Stomach smooth muscle (tissue), 2 donors: ENCODE data around the gene ABCA2.
"Not testable (repeated sequence)": the region's sequence is repeated elsewhere in the genome, so short reads cannot be mapped to it uniquely, and the experiment has no call there.

Source experiments
- H3K27ac ChIP-seq: one replicate; pipeline ENCODE4 v1.7.0; 2013; ENCODE audit warnings: mild to moderate bottlenecking, low read length, inconsistent platforms
- H3K27me3 ChIP-seq, 2 donors: one replicate each; pipeline ENCODE4 v1.7.0; 2013; ENCODE audit warnings: low read length in 2 of 2; ENCODE audit not compliant: insufficient read depth in 2 of 2, control insufficient read depth in 1 of 2
- H3K36me3 ChIP-seq, 2 donors: one replicate each; pipeline ENCODE4 v1.7.0; 2013; ENCODE audit warnings: low read length in 2 of 2; ENCODE audit not compliant: control insufficient read depth in 2 of 2, insufficient read depth in 2 of 2
- H3K4me1 ChIP-seq: one replicate; pipeline ENCODE4 v1.7.0; 2013; ENCODE audit warnings: low read length; ENCODE audit not compliant: control insufficient read depth, insufficient read depth
- H3K4me3 ChIP-seq, 2 donors: one replicate each; pipeline ENCODE4 v1.7.0; 2013; ENCODE audit warnings: low read length in 2 of 2
- H3K9ac ChIP-seq, 2 donors: one replicate each; pipeline ENCODE4 v1.7.0; 2013; ENCODE audit warnings: low read length in 2 of 2, mild to moderate bottlenecking in 1 of 2
- H3K9me3 ChIP-seq, 2 donors: one replicate each; pipeline ENCODE4 v1.7.0; 2013; ENCODE audit warnings: low read length in 2 of 2; ENCODE audit not compliant: control insufficient read depth in 2 of 2
- donor health status: healthy.
- donor health status: Pancreatic carcinoma.

Gene ABCA2

DNA sequence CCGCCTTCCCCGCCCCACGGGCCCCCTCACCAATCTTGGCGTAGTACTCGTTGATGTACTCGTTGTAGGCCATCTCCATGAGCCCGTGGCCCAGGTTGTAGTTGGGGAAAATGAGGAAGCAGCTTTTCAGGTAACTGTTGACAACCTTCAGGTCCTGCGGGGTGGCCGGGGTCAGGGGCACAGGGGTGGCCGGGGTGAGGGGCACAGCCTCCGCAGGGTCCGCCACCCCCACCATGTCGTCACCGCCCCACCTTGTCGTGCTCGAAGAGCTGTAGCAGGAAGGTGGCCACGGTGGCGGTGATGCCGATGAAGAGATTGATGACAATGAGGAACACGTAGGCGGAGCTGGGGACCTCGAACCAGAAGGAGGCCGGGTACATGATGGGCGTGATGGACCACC lies 16.9 kb downstream of the ABCA2 start:
- H3K36me3 ChIP-seq: peaks cover 3 to 5% of the 10 kb centered on the region in 2 donors
- H3K9ac ChIP-seq: no peak overlapping the region
- no peaks in the 10 kb centered on the region for H3K27me3 ChIP-seq
- H3K27ac ChIP-seq: no peak overlapping the region
- no peaks in the 10 kb centered on the region for H3K9me3 ChIP-seq
- H3K4me3 ChIP-seq: no peak overlapping the region
- H3K4me1 ChIP-seq: peaks cover 2% of the 10 kb centered on the region

DNA sequence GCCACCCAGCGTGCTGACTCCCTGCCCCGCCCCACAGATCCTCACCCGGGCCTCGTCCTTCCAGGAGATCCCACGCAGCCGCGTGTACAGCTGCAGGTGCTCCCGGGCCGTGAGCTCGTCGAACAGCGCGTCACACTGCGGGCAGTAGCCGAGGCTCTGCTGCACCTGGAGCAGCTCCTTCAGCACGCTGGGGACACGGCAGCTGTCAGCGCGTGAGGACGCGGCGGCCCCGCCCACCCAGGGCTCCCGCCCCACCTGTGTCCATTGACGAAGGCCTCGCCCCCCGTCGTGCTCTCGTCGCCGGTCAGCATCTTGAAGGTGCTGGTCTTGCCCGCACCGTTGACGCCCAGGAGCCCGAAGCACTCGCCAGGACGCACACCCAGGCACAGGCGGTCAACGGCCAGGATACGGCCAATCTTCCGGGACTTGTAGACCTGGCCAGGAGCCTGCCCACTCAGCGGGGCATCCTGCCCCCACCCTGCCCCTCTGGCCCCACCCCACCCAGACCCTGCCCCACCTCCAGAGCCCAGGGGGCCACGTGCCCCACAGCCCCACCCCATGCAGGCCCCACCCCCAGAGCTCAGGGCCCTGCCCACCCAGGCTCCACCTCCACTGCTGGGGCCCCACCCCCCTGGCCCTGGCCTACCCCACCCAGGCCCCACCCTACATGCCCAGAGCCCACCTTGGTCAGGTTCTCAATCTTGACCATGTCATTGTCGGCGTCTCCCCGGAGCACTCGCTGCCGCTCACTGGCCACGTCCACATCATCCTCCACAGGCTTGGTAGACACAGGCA lies 17.9 kb downstream of the ABCA2 start:
- peaks cover 0 to 2% of the 10 kb centered on the region in 2 donors for H3K36me3 ChIP-seq
- H3K4me1 ChIP-seq: peaks cover 2% of the 10 kb centered on the region
- H3K4me3 ChIP-seq: no peak overlapping the region
- no peaks in the 10 kb centered on the region for H3K27me3 ChIP-seq
- H3K9me3 ChIP-seq: no peaks in the 10 kb centered on the region
- H3K27ac ChIP-seq: no peak overlapping the region
- H3K9ac ChIP-seq: no peak overlapping the region

DNA sequence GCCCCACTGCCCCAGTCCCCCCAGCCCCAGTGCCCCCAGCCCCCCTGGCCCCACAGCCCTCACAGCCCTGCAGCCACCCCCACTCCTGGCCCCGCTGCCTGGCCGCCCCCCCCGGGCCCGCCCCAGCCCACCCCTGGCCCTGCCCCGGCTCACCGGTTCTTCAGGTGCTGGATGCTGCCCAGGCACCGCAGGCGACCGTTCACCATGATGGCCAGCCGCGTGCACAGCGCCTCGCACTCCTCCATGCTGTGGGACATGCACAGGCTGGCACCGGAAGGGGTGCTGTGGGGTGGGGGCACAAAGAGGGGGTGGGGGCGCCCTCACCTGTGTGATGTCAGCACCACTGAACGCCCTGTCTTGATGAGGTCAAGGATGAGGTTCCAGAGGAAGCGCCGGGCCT lies 18.8 kb downstream of the ABCA2 start:
- no peaks in the 10 kb centered on the region for H3K36me3 ChIP-seq
- peaks cover 2% of the 10 kb centered on the region for H3K4me1 ChIP-seq
- no peak overlapping the region for H3K9ac ChIP-seq
- H3K4me3 ChIP-seq: no peak overlapping the region
- no peaks in the 10 kb centered on the region for H3K9me3 ChIP-seq
- no peak overlapping the region for H3K27ac ChIP-seq
- H3K27me3 ChIP-seq: no peaks in the 10 kb centered on the region

DNA sequence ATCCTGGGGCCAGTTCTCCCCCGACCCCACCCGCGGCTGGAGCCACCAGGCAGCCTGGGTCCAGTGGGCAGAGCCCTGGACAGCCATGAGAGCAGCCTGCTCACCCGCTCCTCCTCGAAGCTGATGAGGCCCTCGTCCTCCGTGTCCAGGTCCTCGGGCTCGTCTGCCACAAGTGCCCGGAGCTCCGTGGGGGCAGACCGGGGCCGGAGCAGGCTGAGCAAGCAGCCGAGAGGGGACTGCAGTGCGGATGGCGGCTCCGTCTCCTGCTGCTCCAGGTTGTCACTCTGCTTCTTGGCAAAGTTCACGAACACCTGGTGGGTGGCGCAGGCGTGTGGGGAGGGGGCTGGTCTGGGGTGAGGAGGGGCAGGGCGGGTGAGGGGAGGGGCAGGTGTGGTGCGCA lies 19.7 kb downstream of the ABCA2 start:
- Histone ChIP-seq H3K9ac (no peak overlapping the region), H3K4me3 (no peak overlapping the region), H3K36me3 (no peaks in the 10 kb centered on the region), H3K9me3 (no peaks in the 10 kb centered on the region), H3K4me1 (peaks cover 2% of the 10 kb centered on the region), H3K27ac (no peak overlapping the region), H3K27me3 (no peaks in the 10 kb centered on the region)

DNA sequence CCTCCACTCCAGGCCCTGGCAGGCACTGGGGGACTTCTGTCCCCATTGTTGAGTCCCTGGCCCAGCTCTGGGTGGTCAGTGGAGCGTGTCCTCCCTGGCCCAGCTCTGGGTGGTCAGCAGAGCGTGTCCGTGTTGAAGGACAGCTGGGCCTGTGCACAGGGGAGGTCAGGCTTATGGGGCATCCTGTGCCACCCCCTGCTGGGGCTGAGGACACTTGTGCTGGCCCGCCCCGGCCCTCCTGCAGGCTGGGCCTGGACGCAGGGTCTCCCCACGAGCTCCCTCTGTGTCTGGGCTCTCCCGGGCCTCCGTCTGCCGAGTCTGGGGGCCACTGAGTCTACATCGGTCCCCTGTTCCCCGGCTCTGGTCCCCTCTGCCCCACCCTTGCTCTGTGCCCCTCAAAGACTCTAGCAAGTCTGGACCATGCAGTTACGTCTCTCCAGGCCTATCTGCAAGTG lies 20.2 kb downstream of the ABCA2 start:
- no peak overlapping the region for H3K9ac ChIP-seq
- no peaks in the 10 kb centered on the region for H3K9me3 ChIP-seq
- peaks cover 2% of the 10 kb centered on the region for H3K4me1 ChIP-seq
- H3K4me3 ChIP-seq: no peak overlapping the region
- H3K27ac ChIP-seq: no peak overlapping the region
- H3K36me3 ChIP-seq: no peaks in the 10 kb centered on the region
- H3K27me3 ChIP-seq: no peaks in the 10 kb centered on the region

DNA sequence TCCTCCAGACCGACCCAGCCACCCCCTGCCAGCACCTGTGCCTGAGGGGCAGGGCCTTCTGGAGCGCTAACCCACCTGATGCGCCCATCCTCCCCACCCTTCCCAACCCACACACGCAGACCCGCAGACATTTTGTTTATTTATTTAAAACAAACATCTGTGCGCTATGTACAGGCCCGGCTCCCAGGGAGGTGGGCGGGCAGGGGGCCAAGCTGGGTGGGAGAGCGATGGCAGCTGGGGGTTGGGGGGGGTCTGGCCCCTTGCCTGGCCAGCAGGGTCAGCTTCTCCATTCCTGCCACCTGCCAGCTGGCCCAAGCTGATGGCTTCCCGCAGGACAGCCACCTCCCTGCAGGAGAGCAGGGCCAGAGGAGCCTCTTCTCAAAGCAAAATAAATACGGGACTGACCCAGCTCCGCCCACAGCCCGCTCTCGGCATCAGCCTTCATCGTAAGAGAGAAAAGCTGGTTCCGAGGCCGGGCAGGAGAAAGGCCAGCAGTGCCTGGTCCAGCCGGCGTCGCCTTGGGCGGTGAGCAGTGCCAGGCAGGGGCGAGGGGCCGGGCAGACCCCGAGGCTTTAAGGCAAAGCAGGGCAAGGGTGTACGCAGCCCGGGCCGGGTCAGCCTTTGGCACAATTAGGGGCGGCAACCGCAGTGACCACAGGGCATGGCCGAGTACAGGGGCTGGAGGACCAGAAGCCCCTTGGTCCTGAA lies 20.8 kb downstream of the ABCA2 start:
- H3K9ac ChIP-seq: no peak overlapping the region
- H3K27ac ChIP-seq: no peak overlapping the region
- H3K27me3 ChIP-seq: no peaks in the 10 kb centered on the region

DNA sequence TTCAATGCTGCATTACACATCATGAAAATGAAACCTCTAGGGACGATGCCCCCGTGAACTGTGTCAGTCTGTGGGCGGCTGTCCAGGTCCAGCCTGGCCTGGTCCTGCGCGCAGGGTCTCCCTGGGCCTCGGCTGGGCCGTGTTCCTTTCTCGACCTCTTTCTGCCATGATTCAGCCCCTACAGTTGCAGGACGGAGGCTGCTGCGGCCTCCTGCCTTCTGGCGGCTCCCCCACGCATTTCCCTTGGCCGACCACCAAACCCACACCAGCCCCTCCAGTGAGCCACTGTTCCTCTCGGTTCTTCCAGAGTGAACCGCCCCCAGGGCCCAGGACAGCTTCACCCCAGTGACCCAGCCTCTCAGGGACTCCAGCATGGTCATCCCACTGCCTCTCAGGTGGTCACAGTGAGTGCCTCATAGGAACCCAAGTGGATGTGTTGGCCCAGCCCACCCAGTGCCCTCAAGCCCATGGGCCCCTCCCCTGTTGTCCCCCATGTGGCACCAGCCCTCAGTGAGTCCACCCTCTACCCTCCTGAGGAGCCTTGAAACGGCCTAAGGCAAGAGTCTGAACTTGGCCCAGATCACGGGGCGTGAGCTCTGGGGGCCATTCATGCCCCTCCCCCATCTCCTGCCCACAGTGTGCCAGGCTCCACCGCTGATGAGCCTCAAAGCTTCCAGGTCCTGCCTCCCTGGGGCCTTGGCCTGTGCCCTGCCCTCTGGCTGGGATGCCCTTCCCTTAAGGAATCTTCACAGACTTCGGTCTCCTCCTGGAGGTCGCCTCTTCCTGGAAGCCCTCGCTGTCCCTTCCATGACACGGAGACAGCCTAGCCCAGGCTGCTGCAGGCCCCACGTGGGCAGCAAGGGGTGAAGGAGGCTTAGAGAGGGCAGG lies 21.7 kb downstream of the ABCA2 start:
- no peak overlapping the region for H3K27ac ChIP-seq
- H3K27me3 ChIP-seq: no peaks in the 10 kb centered on the region
- no peak overlapping the region for H3K4me3 ChIP-seq
- no peaks in the 10 kb centered on the region for H3K9me3 ChIP-seq
- H3K4me1 ChIP-seq: peaks cover 2% of the 10 kb centered on the region
- H3K36me3 ChIP-seq: no peaks in the 10 kb centered on the region
- H3K9ac ChIP-seq: no peak overlapping the region

More for the DNA sequence above, 20.8 kb downstream of the ABCA2 start:
- H3K9me3 ChIP-seq: no peaks in the 10 kb centered on the region
- peaks cover 2% of the 10 kb centered on the region for H3K4me1 ChIP-seq
- H3K4me3 ChIP-seq: no peak overlapping the region
- no peaks in the 10 kb centered on the region for H3K36me3 ChIP-seq

DNA sequence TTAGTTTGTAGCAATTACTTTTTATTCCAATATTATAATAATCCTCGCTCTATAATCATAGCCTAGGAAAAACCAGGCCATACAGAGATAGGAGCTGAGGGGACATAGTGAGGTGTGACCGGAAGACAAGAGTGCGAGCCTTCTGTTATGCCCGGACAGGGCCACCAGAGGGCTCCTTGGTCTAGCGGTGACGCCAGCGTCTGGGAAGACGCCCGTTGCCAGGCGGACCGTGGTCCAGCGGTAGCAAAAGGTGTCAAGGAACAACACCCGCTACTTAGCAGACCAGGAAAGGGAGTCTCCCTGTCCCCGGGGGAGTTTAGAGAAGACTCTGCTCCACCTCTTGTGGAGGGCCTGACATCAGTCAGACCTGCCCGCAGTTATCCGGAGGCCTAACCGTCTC lies 23.8 kb downstream of the ABCA2 start:
- not testable (repeated sequence) for H3K9me3 ChIP-seq, H3K4me3 ChIP-seq, H3K27ac ChIP-seq

DNA sequence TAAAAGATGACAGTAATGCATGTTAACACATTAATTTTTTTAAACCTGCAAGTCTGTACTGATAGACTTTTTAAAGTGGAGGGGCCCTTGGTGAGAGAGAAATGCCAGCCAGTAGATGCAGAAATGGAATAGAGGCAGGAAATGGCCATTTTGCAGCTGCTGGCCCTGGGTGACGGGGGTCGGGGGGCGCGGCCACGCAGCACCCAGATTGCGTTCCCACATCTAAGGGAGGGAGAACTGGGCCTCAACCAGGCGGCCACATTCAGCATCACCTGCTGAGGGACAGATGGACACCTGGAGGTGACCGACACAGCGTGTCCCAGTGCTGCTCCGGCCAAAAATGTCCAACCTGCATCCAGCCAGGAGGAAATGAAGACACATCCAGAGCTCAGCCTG lies 25.4 kb downstream of the ABCA2 start:
- Histone ChIP-seq H3K36me3 (no peaks in the 10 kb centered on the region), H3K27ac (no peak overlapping the region), H3K27me3 (peaks cover 2 to 5% of the 10 kb centered on the region in 2 donors), H3K4me3 (no peak overlapping the region), H3K9me3 (no peaks in the 10 kb centered on the region), H3K9ac (no peak overlapping the region), H3K4me1 (peaks cover 2% of the 10 kb centered on the region)

More for the DNA sequence above, 23.8 kb downstream of the ABCA2 start:
- not testable (repeated sequence) for H3K36me3 ChIP-seq, H3K9ac ChIP-seq, H3K4me1 ChIP-seq, H3K27me3 ChIP-seq

DNA sequence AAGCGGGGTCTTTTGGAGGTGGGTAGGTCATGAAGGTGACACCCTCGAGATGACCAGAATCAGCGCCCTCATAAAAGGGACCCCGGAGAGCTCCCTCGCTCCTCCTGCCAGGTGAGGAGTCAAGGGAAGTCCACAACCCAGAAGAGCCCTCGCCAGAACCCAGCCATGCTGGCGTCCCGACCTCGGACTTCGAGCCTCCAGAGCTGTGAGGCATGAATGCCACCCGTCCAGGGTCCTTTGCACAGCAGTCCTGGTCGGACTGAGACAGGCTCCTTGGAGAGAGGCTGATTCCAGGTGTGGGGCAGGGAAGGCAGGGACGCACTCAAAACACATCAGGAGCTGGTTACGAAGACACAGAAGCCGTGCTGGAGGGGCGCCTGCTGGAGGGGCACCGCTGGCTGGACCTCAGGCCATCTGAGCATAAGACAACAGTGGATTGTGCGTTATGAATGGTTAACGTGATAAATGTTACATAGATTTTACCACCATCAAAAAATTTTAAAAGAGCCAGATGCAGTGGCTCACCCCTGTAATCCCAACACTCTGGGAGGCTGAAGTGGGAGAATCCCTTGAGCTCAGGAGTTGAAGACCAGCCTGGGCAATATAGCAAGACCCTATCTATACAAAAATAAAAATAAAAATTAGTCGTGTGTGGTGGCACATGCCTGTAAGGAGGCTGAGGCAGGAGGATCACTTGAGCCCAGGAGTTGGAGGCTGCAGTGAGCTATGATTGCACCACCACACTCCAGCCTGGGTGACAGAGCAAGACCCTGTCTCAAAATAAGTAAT lies 26.0 kb downstream of the ABCA2 start:
- no peak overlapping the region for H3K27ac ChIP-seq
- no peaks in the 10 kb centered on the region for H3K36me3 ChIP-seq
- H3K9ac ChIP-seq: no peak overlapping the region
- H3K27me3 ChIP-seq: peaks cover 2 to 11% of the 10 kb centered on the region in 2 donors
- peaks cover 5% of the 10 kb centered on the region for H3K4me1 ChIP-seq
- no peak overlapping the region for H3K4me3 ChIP-seq
- no peaks in the 10 kb centered on the region for H3K9me3 ChIP-seq
